K562 (cell line): ENCODE results near the gene DPH7. TPM values are rescaled to one million over a fixed set of nuclear protein-coding genes. Genes with fewer than 3 reads are reported as not detected.

Experiments
- ARID1B ChIP-seq: fragments of 450-650 bp; IDR thresholded peaks from 2 replicates; pipeline ENCODE4 v1.6.1; 2016; ENCODE audit warnings: antibody characterized with exemption, mild to moderate bottlenecking, inconsistent platforms
- CEBPZ ChIP-seq: fragments of 150-350 bp; IDR thresholded peaks from 2 replicates; pipeline ENCODE4 v1.6.1; 2014; ENCODE audit warnings: low read depth, mild to moderate bottlenecking, low read length, borderline replicate concordance
- CHD1 ChIP-seq: fragments of 200-600 bp; sonication (generic); IDR thresholded peaks from one replicate; pipeline ENCODE4 v1.6.1; 2012; ENCODE audit warnings: mild to moderate bottlenecking, moderate library complexity, low read length, inconsistent platforms
- E2F1 ChIP-seq: sonication (generic); formaldehyde crosslinking; IDR thresholded peaks from 2 replicates; pipeline ENCODE4 v1.8.1; 2023; ENCODE audit warnings: mild to moderate bottlenecking, missing genetic modification reagents, moderate library complexity
- HNRNPLL ChIP-seq: fragments of 200-400 bp; formaldehyde crosslinking; IDR thresholded peaks from 2 replicates; pipeline ENCODE4 v1.6.1; 2017; ENCODE audit warnings: low read length, low read depth, mild to moderate bottlenecking; ENCODE audit not compliant: poor library complexity, severe bottlenecking
- L3MBTL2 ChIP-seq: fragments of 450-650 bp; IDR thresholded peaks from 2 replicates; pipeline ENCODE4 v1.6.1; 2016; ENCODE audit warnings: mild to moderate bottlenecking, moderate library complexity
- LEF1 ChIP-seq: fragments of 450-650 bp; IDR thresholded peaks from 2 replicates; pipeline ENCODE4 v1.6.1; 2016; ENCODE audit warnings: mild to moderate bottlenecking
- MLLT1 ChIP-seq, 2 experiments: fragments of 450-650 bp; IDR thresholded peaks; 2 replicates each; pipeline ENCODE4 v1.6.1; 2016
- RNF219 ChIP-seq: fragments of 250-450 bp; sonication (Bioruptor Pico); IDR thresholded peaks from 2 replicates; pipeline ENCODE4 v1.5.0; 2022; ENCODE audit warnings: mild to moderate bottlenecking
- SMAD3 ChIP-seq: fragments of 450-650 bp; formaldehyde crosslinking; conservative IDR thresholded peaks from 2 replicates; pipeline ENCODE4 v1.4.0; 2020; ENCODE audit warnings: mild to moderate bottlenecking
- TAF1 ChIP-seq: IDR thresholded peaks from 2 replicates; pipeline ENCODE4 v1.6.1; 2011; ENCODE audit warnings: mild to moderate bottlenecking, low read length, moderate library complexity; ENCODE audit not compliant: insufficient read depth, control insufficient read depth, severe bottlenecking; ENCODE audit errors: extremely low read depth
- TCFL5 ChIP-seq: fragments of 250-450 bp; sonication (Bioruptor Pico); conservative IDR thresholded peaks from 2 replicates; pipeline ENCODE4 v1.6.1; 2021; ENCODE audit warnings: mild to moderate bottlenecking, moderate library complexity, matching md5 sums
- WHSC1 ChIP-seq: IDR thresholded peaks from one replicate; pipeline ENCODE4 v1.6.1; 2012; ENCODE audit warnings: low read length, control low read depth, inconsistent platforms
- ZFP91 ChIP-seq: sonication (generic); formaldehyde crosslinking; IDR thresholded peaks from 2 replicates; pipeline ENCODE4 v1.8.0; 2022; ENCODE audit warnings: mild to moderate bottlenecking, missing genetic modification reagents
- ZNF212 ChIP-seq: fragments of 450-650 bp; formaldehyde crosslinking; IDR thresholded peaks from 2 replicates; pipeline ENCODE4 v1.4.0; 2020; ENCODE audit warnings: mild to moderate bottlenecking
- polyA plus RNA-seq, 8 experiments: library from polyadenylated mRNA; depleted of rRNA in 4 of 8; stranded (reverse) in 5 of 8; unstranded in 3 of 8; fragments of >200 nt; fragmentation: Nextera tagmentation in 2 of 8; fragmentation: Illumina TruSeq in 1 of 8; extraction: Ambion mirVana in 2 of 8; extraction: Trizol in 1 of 8; gene quantifications; 2 replicates each; pipeline versions ENCODE4 v1.2.1 to v1.2.3, GENCODE V29; 2011 to 2014; ENCODE audit warnings: inconsistent platforms in 1 of 8, missing spikeins in 1 of 8
- total RNA-seq, 7 experiments: library from RNA; depleted of rRNA in 6 of 7; stranded (reverse); fragments of >200 nt in 6 of 7; fragmentation: Illumina TruSeq in 2 of 7; extraction: Trizol in 2 of 7; gene quantifications; 2 replicates each; pipeline versions ENCODE4 v1.2.1 to v1.2.3, GENCODE V29; 2011 to 2021; ENCODE audit warnings: low replicate concordance in 1 of 7

The DPH7 gene
- total and polyA plus RNA-seq, 9 of the 15 experiments (the other 6 are each of a cell fraction or from before 2014, with no cell fraction given) = 13.9 to 68.6 (median 41.3) TPM

- TF ChIP-seq TCFL5 (CRISPR knock-in tag) (no peak), L3MBTL2 (peak; percentile 68; the same call in 1 of the 2 replicates), HNRNPLL (no peak), WHSC1 (no peak), TAF1 (peak; percentile 71), CHD1 (no peak), MLLT1 (IDR thresholded peaks at IDR 0.05) (no peak), ZFP91 (CRISPR knock-in tag) (no peak), RNF219 (no peak), ZNF212 (CRISPR knock-in tag) (no peak), ARID1B (no peak), CEBPZ (no peak), LEF1 (no peak), E2F1 (0 out of 2 replicates have a peak, but pooled peaks have one; percentile 40), SMAD3 (CRISPR knock-in tag) (no peak)
Observed at GRCh38 chr9:137590469-137591383, 12.0 kb upstream of the DPH7 start, which contains the start of gene ZMYND19 (continued).
